HCT116 (cell line): ENCODE results near the gene UACA. TPM values are rescaled to one million over a fixed set of nuclear protein-coding genes. Genes with fewer than 3 reads are reported as not detected.

ENCODE experiments used
- ATAC-seq: fragments of 200-7000 bp; cut with Tn5 transposase; 2 replicates; pipeline ENCODE4 v1.9.1; 2020; ENCODE audit warnings: mild to moderate bottlenecking, moderate library complexity
- BruUV-seq: library from RNA; stranded (reverse); fragments of 400-500 nt; replicated peaks from 2 replicates; lab custom pipeline; 2021; lab: Mats Ljungman, UMichigan
- CTCF ChIA-PET: fragments of 300-600 bp; sonication (Branson Sonifier 250); formaldehyde crosslinking; loops from one replicate; lab custom pipeline; 2021; ENCODE audit warnings: antibody characterized with exemption; lab: Charles Lee
- POLR2A ChIA-PET: fragments of 300-600, 350-600 bp; sonication (Branson Sonifier 250); formaldehyde crosslinking; loops from one replicate; lab custom pipeline; 2021; ENCODE audit warnings: antibody characterized with exemption; lab: Charles Lee
- RAD21 ChIA-PET, 2 experiments: fragments of 300-600 bp; sonication (Branson Sonifier 250); formaldehyde crosslinking; loops; one replicate each; lab custom pipeline; 2023; ENCODE audit warnings: low total read pairs in 2 of 2; ENCODE audit not compliant: uncharacterized antibody in 2 of 2, unreplicated experiment in 2 of 2, low non-redundant PET in 1 of 2; lab: Charles Lee
- DNase-seq: peaks from one replicate; pipeline ENCODE4 v3.0.0-alpha.2; 2010; ENCODE audit warnings: low read depth, low spot score
- H2AFZ ChIP-seq: fragments of 200-600 bp; shearing (Covaris generic), sonication (generic); 2 replicates; pipeline ENCODE4 v1.6.1; 2017; ENCODE audit warnings: low read depth, mixed run types, mixed read lengths, antibody characterized with exemption, low read length; ENCODE audit not compliant: poor library complexity, severe bottlenecking
- H3K27ac ChIP-seq: 2 replicates; pipeline ENCODE4 v1.5.1; 2012; ENCODE audit warnings: low read depth, low read length
- H3K27me3 ChIP-seq: fragments of 200-600 bp; sonication (generic); 2 replicates; pipeline ENCODE4 v1.6.1; 2016; ENCODE audit warnings: mixed run types, low read length, mixed read lengths; ENCODE audit not compliant: insufficient read depth
- H3K36me3 ChIP-seq, 2 experiments: fragments of 200-500 bp in 1 of 2; fragments of 200-600 bp in 1 of 2; sonication (Bioruptor generic) in 1 of 2; sonication (generic) in 1 of 2; 2 replicates each; pipeline versions ENCODE4 v1.5.1 to v1.6.1; 2014 to 2016; ENCODE audit warnings: low read length in 2 of 2, inconsistent platforms in 1 of 2, mixed read lengths in 1 of 2, mixed run types in 1 of 2; ENCODE audit not compliant: insufficient read depth in 2 of 2, control insufficient read depth in 1 of 2
- H3K4me1 ChIP-seq, 2 experiments: fragments of 200-600 bp in 1 of 2; sonication (generic) in 1 of 2; 2 replicates each; pipeline versions ENCODE4 v1.5.1 to v1.6.1; 2012 to 2017; ENCODE audit warnings: low read length in 2 of 2, inconsistent platforms in 1 of 2, mild to moderate bottlenecking in 1 of 2, mixed read lengths in 1 of 2, mixed run types in 1 of 2, moderate library complexity in 1 of 2; ENCODE audit not compliant: insufficient read depth in 2 of 2, control insufficient read depth in 1 of 2
- H3K4me2 ChIP-seq: fragments of 200-600 bp; sonication (generic); 2 replicates; pipeline ENCODE4 v1.6.1; 2017; ENCODE audit warnings: mixed run types, low read length, mixed read lengths
- H3K4me3 ChIP-seq, 2 experiments: fragments of 200-600 bp in 1 of 2; sonication (generic) in 1 of 2; replicated peaks in 1 of 2; 2 replicates each; pipeline ENCODE4 v1.5.1; 2011 to 2016; ENCODE audit warnings: low read length in 2 of 2, control low read depth in 1 of 2, low read depth in 1 of 2, mild to moderate bottlenecking in 1 of 2, mixed read lengths in 1 of 2, mixed run types in 1 of 2
- H3K79me2 ChIP-seq: fragments of 200-600 bp; sonication (generic); 2 replicates; pipeline ENCODE4 v1.6.1; 2017; ENCODE audit warnings: mild to moderate bottlenecking, mixed run types, low read length, moderate library complexity, mixed read lengths; ENCODE audit not compliant: insufficient read depth
- H3K9ac ChIP-seq: fragments of 200-600 bp; sonication (generic); 2 replicates; pipeline ENCODE4 v1.6.1; 2016; ENCODE audit warnings: low read length, mixed read lengths
- H3K9me2 ChIP-seq: fragments of 200-600 bp; sonication (generic), shearing (Covaris generic); 2 replicates; pipeline ENCODE4 v1.6.1; 2017; ENCODE audit warnings: mixed run types, mild to moderate bottlenecking, moderate library complexity; ENCODE audit not compliant: insufficient read depth
- H3K9me3 ChIP-seq, 2 experiments: fragments of 200-500 bp in 1 of 2; fragments of 200-600 bp in 1 of 2; sonication (Bioruptor generic) in 1 of 2; sonication (generic) in 1 of 2; 2 replicates each; pipeline ENCODE4 v1.6.1; 2014 to 2017; ENCODE audit warnings: low read length in 2 of 2, mixed read lengths in 2 of 2, inconsistent platforms in 1 of 2, low read depth in 1 of 2, mild to moderate bottlenecking in 1 of 2, mixed run types in 1 of 2, moderate library complexity in 1 of 2; ENCODE audit not compliant: control insufficient read depth in 1 of 2, insufficient read depth in 1 of 2
- H4K20me1 ChIP-seq: fragments of 200-600 bp; sonication (generic), shearing (Covaris generic); 2 replicates; pipeline ENCODE4 v1.6.1; 2017; ENCODE audit warnings: mixed run types, mild to moderate bottlenecking, moderate library complexity; ENCODE audit not compliant: insufficient read depth
- CBX3 ChIP-seq: IDR thresholded peaks from 2 replicates; pipeline ENCODE4 v1.6.1; 2012; ENCODE audit warnings: low read depth
- CEBPB ChIP-seq: IDR thresholded peaks from 2 replicates; pipeline ENCODE4 v1.6.1; 2012; ENCODE audit warnings: low read depth
- ELF1 ChIP-seq: IDR thresholded peaks from 2 replicates; pipeline ENCODE4 v1.6.1; 2012; ENCODE audit warnings: low read depth, borderline replicate concordance
- EZH2phosphoT487 ChIP-seq: fragments of 200-600 bp; IDR thresholded peaks from 2 replicates; pipeline ENCODE4 v1.6.1; 2018; ENCODE audit warnings: antibody characterized with exemption, borderline replicate concordance
- MAX ChIP-seq: IDR thresholded peaks from 2 replicates; pipeline ENCODE4 v1.6.1; 2012
- POLR2AphosphoS5 ChIP-seq: IDR thresholded peaks from 2 replicates; pipeline ENCODE4 v1.6.1; 2011; ENCODE audit warnings: mild to moderate bottlenecking, low read depth, low read length, moderate library complexity
- RAD21 ChIP-seq: IDR thresholded peaks from 2 replicates; pipeline ENCODE4 v1.6.1; 2012; ENCODE audit warnings: low read depth, mild to moderate bottlenecking
- SIN3A ChIP-seq: IDR thresholded peaks from 2 replicates; pipeline ENCODE4 v1.6.1; 2012; ENCODE audit warnings: low read depth
- SRF ChIP-seq: IDR thresholded peaks from 2 replicates; pipeline ENCODE4 v1.6.1; 2012; ENCODE audit warnings: low read depth
- TCF7L2 ChIP-seq: IDR thresholded peaks from 2 replicates; pipeline ENCODE4 v1.7.0; 2011; ENCODE audit warnings: borderline replicate concordance, inconsistent platforms; ENCODE audit not compliant: insufficient read depth, insufficient read length; ENCODE audit errors: extremely low read depth
- YY1 ChIP-seq: IDR thresholded peaks from 2 replicates; pipeline ENCODE4 v1.6.1; 2011; ENCODE audit warnings: low read length, low read depth, moderate library complexity, mild to moderate bottlenecking; ENCODE audit not compliant: insufficient replicate concordance; ENCODE audit errors: extremely low read depth
- ZBTB33 ChIP-seq: IDR thresholded peaks from 2 replicates; pipeline ENCODE4 v1.6.1; 2011; ENCODE audit warnings: mild to moderate bottlenecking, low read length, moderate library complexity; ENCODE audit not compliant: insufficient replicate concordance; ENCODE audit errors: extremely low read depth
- ZFX ChIP-seq: fragments of 450-650 bp; IDR thresholded peaks from 2 replicates; pipeline ENCODE4 v1.6.1; 2017
- ZNF274 ChIP-seq: fragments of 200-500 bp; sonication (Bioruptor generic); IDR thresholded peaks from 2 replicates; pipeline ENCODE4 v1.6.1; 2014; ENCODE audit warnings: mild to moderate bottlenecking, low read depth, low read length, inconsistent platforms
- intact Hi-C: fragments of 100-400 bp; cut with micrococcal nuclease; formaldehyde crosslinking; loops from 2 replicates; pipeline ENCODE4 v1.10.0; 2022
- total RNA-seq: library from RNA; stranded (reverse); gene quantifications from one replicate; pipeline ENCODE4 v1.2.1, GENCODE V29; 2021; ENCODE audit not compliant: unreplicated experiment
- TF ChIP-seq, protein P1 (sequence below): IDR thresholded peaks from 2 replicates; pipeline ENCODE4 v1.6.1; 2012; ENCODE audit warnings: low read depth

Gene UACA
- total RNA-seq, 1 experiment from 2014 or later, result 47.4 TPM

GRCh38 chr15:70750203-70750869 is 13.0 kb downstream of the UACA start:
- no peaks in the 10 kb centered on the region for H3K9me2 ChIP-seq
- H3K9me3 ChIP-seq, result no peaks in the 10 kb centered on the region
- H4K20me1 ChIP-seq, result no peaks in the 10 kb centered on the region
- DNase-seq, result no peak
- H3K4me1 ChIP-seq, result peaks cover 0 to 7% of the 10 kb centered on the region in 2 experiments; a peak in 2 of 4 replicates
- intact Hi-C loops, result no loop called here
- H3K9ac ChIP-seq, result no peak overlapping the region
- H3K4me3 ChIP-seq, result no peak overlapping the region
- no peak overlapping the region for H2AFZ ChIP-seq
- POLR2A ChIA-PET, result interaction anchor here (0.7 kb wide), 1 partner anchor 13 kb away, joined by 3 read pairs; the partner anchor contains the start of gene UACA
- RAD21 ChIA-PET, result no interaction called here
- no peaks in the 10 kb centered on the region for H3K27me3 ChIP-seq
- no peak overlapping the region for H3K4me2 ChIP-seq
- H3K79me2 ChIP-seq, result peaks cover 12% of the 10 kb centered on the region; the same call in 1 of the 2 replicates
- no peaks in the 10 kb centered on the region for H3K36me3 ChIP-seq
- no peak for ATAC-seq
- no peak for TF ChIP-seq CBX3
- no peak for TF ChIP-seq POLR2AphosphoS5
- no peak for TF ChIP-seq ELF1
- no peak for TF ChIP-seq EZH2phosphoT487
- TF ChIP-seq MAX, result no peak
- no peak for TF ChIP-seq ZNF274
- TF ChIP-seq RAD21, result no peak
- no peak for TF ChIP-seq CEBPB
- no peak for TF ChIP-seq SRF
- no peak for TF ChIP-seq ZFX
- no peak for TF ChIP-seq SIN3A
- no peak for TF ChIP-seq ZBTB33
- TF ChIP-seq TCF7L2, result no peak
- TF ChIP-seq YY1, result no peak
- TF ChIP-seq, protein P1, sequence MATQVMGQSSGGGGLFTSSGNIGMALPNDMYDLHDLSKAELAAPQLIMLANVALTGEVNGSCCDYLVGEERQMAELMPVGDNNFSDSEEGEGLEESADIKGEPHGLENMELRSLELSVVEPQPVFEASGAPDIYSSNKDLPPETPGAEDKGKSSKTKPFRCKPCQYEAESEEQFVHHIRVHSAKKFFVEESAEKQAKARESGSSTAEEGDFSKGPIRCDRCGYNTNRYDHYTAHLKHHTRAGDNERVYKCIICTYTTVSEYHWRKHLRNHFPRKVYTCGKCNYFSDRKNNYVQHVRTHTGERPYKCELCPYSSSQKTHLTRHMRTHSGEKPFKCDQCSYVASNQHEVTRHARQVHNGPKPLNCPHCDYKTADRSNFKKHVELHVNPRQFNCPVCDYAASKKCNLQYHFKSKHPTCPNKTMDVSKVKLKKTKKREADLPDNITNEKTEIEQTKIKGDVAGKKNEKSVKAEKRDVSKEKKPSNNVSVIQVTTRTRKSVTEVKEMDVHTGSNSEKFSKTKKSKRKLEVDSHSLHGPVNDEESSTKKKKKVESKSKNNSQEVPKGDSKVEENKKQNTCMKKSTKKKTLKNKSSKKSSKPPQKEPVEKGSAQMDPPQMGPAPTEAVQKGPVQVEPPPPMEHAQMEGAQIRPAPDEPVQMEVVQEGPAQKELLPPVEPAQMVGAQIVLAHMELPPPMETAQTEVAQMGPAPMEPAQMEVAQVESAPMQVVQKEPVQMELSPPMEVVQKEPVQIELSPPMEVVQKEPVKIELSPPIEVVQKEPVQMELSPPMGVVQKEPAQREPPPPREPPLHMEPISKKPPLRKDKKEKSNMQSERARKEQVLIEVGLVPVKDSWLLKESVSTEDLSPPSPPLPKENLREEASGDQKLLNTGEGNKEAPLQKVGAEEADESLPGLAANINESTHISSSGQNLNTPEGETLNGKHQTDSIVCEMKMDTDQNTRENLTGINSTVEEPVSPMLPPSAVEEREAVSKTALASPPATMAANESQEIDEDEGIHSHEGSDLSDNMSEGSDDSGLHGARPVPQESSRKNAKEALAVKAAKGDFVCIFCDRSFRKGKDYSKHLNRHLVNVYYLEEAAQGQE, result no peak
- no TSS peak for BruUV-seq
- H3K27ac ChIP-seq, result no peak overlapping the region
- CTCF ChIA-PET, result interaction anchor here (0.7 to 1.8 kb wide), 4 partner anchors 13 to 61 kb away, joined by 3 to 8 read pairs (median 4); partner anchors contain the start of gene UACA
